Tibial nerve (tissue), 4 donors: Measurements from ENCODE around the gene RIOK1.

Experiments used
- CTCF ChIP-seq, 5 experiments: fragments of 200-600 bp in 3 of 5; fragments of 450-650 bp in 2 of 5; sonication (generic) in 3 of 5; IDR thresholded peaks; one replicate each; pipeline ENCODE4 v1.5.1; 2016 to 2019; ENCODE audit warnings: antibody characterized with exemption in 5 of 5, mild to moderate bottlenecking in 3 of 5, moderate library complexity in 2 of 5
- EP300 ChIP-seq, 2 donors: sonication (generic); formaldehyde crosslinking; IDR thresholded peaks; one replicate each; pipeline ENCODE4 v1.6.1; 2017; ENCODE audit warnings: antibody characterized with exemption in 2 of 2, mild to moderate bottlenecking in 1 of 2
- POLR2A ChIP-seq, 2 donors: fragments of 450-650 bp; IDR thresholded peaks; one replicate each; pipeline ENCODE4 v1.6.1; 2017; ENCODE audit warnings: antibody characterized with exemption in 2 of 2, mild to moderate bottlenecking in 2 of 2, moderate library complexity in 2 of 2

- TF ChIP-seq POLR2A (IDR thresholded peaks at IDR 0.05) (no peak), CTCF (IDR thresholded peaks at IDR 0.05) (no peak), EP300 (IDR thresholded peaks at IDR 0.05) (no peak)
Measured at GRCh38 chr6:7440476-7440875, 50.9 kb downstream of the RIOK1 start.
